ENCODE results near the gene ROM1.

Gene ROM1

GRCh38 chr11:62603072-62603408, 10.0 kb upstream of the ROM1 start:
- Histone ChIP-seq H3K27me3 (ENCODE audit: insufficient read depth, poor library complexity, severe bottlenecking) (no peaks in the 10 kb centered on the region), H3K27ac (replicated peaks) (no peak overlapping the region), H3K4me3 (replicated peaks; ENCODE audit: insufficient read depth, low read length) (no peak overlapping the region)
- no peak for DNase-seq (ENCODE audit: low read depth in 1 of 2, low spot score in 1 of 2)
- TF ChIP-seq GABPA (IDR thresholded peaks at IDR 0.05; ENCODE audit: low read depth) (no peak), POLR2AphosphoS5 (IDR thresholded peaks at IDR 0.05; ENCODE audit: low read depth) (no peak), SPI1 (IDR thresholded peaks at IDR 0.05; ENCODE audit: borderline replicate concordance, low read depth) (no peak)
- TF ChIP-seq, protein P1, sequence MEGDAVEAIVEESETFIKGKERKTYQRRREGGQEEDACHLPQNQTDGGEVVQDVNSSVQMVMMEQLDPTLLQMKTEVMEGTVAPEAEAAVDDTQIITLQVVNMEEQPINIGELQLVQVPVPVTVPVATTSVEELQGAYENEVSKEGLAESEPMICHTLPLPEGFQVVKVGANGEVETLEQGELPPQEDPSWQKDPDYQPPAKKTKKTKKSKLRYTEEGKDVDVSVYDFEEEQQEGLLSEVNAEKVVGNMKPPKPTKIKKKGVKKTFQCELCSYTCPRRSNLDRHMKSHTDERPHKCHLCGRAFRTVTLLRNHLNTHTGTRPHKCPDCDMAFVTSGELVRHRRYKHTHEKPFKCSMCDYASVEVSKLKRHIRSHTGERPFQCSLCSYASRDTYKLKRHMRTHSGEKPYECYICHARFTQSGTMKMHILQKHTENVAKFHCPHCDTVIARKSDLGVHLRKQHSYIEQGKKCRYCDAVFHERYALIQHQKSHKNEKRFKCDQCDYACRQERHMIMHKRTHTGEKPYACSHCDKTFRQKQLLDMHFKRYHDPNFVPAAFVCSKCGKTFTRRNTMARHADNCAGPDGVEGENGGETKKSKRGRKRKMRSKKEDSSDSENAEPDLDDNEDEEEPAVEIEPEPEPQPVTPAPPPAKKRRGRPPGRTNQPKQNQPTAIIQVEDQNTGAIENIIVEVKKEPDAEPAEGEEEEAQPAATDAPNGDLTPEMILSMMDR (IDR thresholded peaks at IDR 0.05; ENCODE audit: insufficient read depth, low read length), result no peak
- TF ChIP-seq, protein P2, sequence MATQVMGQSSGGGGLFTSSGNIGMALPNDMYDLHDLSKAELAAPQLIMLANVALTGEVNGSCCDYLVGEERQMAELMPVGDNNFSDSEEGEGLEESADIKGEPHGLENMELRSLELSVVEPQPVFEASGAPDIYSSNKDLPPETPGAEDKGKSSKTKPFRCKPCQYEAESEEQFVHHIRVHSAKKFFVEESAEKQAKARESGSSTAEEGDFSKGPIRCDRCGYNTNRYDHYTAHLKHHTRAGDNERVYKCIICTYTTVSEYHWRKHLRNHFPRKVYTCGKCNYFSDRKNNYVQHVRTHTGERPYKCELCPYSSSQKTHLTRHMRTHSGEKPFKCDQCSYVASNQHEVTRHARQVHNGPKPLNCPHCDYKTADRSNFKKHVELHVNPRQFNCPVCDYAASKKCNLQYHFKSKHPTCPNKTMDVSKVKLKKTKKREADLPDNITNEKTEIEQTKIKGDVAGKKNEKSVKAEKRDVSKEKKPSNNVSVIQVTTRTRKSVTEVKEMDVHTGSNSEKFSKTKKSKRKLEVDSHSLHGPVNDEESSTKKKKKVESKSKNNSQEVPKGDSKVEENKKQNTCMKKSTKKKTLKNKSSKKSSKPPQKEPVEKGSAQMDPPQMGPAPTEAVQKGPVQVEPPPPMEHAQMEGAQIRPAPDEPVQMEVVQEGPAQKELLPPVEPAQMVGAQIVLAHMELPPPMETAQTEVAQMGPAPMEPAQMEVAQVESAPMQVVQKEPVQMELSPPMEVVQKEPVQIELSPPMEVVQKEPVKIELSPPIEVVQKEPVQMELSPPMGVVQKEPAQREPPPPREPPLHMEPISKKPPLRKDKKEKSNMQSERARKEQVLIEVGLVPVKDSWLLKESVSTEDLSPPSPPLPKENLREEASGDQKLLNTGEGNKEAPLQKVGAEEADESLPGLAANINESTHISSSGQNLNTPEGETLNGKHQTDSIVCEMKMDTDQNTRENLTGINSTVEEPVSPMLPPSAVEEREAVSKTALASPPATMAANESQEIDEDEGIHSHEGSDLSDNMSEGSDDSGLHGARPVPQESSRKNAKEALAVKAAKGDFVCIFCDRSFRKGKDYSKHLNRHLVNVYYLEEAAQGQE (IDR thresholded peaks at IDR 0.05; ENCODE audit: insufficient replicate concordance, low read depth), result no peak

GRCh38 chr11:62603776-62604299, 9.2 kb upstream of the ROM1 start:
- Histone ChIP-seq H3K27me3 (ENCODE audit: insufficient read depth, poor library complexity, severe bottlenecking) (no peaks in the 10 kb centered on the region), H3K4me3 (replicated peaks; ENCODE audit: insufficient read depth, low read length) (no peak overlapping the region), H3K27ac (replicated peaks) (no peak overlapping the region)
- TF ChIP-seq, protein P2 (IDR thresholded peaks at IDR 0.05; ENCODE audit: insufficient replicate concordance, low read depth), result no peak
- TF ChIP-seq POLR2AphosphoS5 (IDR thresholded peaks at IDR 0.05; ENCODE audit: low read depth) (no peak), SPI1 (IDR thresholded peaks at IDR 0.05; ENCODE audit: borderline replicate concordance, low read depth) (no peak), GABPA (IDR thresholded peaks at IDR 0.05; ENCODE audit: low read depth) (no peak)
- TF ChIP-seq, protein P1 (IDR thresholded peaks at IDR 0.05; ENCODE audit: insufficient read depth, low read length), result no peak
- no peak for DNase-seq (ENCODE audit: low read depth in 1 of 2, low spot score in 1 of 2)

DNA sequence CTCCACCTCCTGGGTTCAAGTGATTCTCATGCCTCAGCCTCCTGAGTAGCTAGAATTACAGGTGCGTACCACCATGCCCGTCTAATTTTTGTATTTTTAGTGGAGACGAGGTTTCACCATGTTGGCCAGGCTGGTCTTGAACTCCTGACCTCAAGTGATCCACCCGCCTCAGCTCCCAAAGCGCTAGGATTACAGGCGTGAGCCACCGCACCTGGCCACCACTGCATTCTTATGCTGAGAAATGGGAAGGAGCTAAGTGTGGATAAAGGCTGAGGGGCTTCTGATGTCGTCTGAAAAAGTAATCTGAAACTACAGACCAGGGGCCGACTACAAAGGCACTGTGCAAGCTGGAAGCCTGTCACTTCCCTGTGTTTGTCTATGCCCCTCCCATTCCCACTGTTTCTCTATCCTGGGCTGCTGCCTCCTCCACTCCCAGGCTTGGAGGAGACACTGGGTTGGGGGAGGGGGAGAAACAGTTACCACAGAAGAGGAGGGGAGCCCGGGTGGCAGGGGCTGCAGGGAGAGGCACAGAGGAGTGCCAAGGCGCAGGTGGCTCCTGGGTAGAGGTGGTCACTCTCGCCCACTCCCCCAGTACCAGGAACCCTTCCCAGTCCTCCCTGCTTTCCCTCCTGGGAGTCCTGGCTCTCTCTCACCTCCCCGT, 8.5 kb upstream of the ROM1 start:
- Histone ChIP-seq H3K27ac (replicated peaks) (no peak overlapping the region), H3K27me3 (ENCODE audit: insufficient read depth, poor library complexity, severe bottlenecking) (no peaks in the 10 kb centered on the region), H3K4me3 (replicated peaks; ENCODE audit: insufficient read depth, low read length) (no peak overlapping the region)
- TF ChIP-seq POLR2AphosphoS5 (IDR thresholded peaks at IDR 0.05; ENCODE audit: low read depth) (no peak), SPI1 (IDR thresholded peaks at IDR 0.05; ENCODE audit: borderline replicate concordance, low read depth) (no peak), GABPA (IDR thresholded peaks at IDR 0.05; ENCODE audit: low read depth) (no peak)
- TF ChIP-seq, protein P1 (IDR thresholded peaks at IDR 0.05; ENCODE audit: insufficient read depth, low read length), result no peak
- TF ChIP-seq, protein P2 (IDR thresholded peaks at IDR 0.05; ENCODE audit: insufficient replicate concordance, low read depth), result no peak
- DNase-seq (ENCODE audit: low read depth in 1 of 2, low spot score in 1 of 2), result no peak

Data from HL-60 (cell line).